OCI-LY3 (cell line): ENCODE measurements around the gene F12.
"Not testable (repeated sequence)": the region's sequence is repeated elsewhere in the genome, so short reads cannot be mapped to it uniquely, and the experiment has no call there.

ENCODE experiments used
- EZH2phosphoT487 ChIP-seq: fragments of 200-600 bp; shearing (Covaris generic); IDR thresholded peaks from 2 replicates; pipeline ENCODE4 v1.6.1; 2018; ENCODE audit warnings: antibody characterized with exemption, mixed run types, low read depth
- TF ChIP-seq, protein P1 (sequence below): fragments of 200-600, 300-600 bp; sonication (generic); IDR thresholded peaks from 2 replicates; pipeline ENCODE4 v1.5.1; 2014; ENCODE audit warnings: antibody characterized with exemption, low read length, low read depth

DNA sequence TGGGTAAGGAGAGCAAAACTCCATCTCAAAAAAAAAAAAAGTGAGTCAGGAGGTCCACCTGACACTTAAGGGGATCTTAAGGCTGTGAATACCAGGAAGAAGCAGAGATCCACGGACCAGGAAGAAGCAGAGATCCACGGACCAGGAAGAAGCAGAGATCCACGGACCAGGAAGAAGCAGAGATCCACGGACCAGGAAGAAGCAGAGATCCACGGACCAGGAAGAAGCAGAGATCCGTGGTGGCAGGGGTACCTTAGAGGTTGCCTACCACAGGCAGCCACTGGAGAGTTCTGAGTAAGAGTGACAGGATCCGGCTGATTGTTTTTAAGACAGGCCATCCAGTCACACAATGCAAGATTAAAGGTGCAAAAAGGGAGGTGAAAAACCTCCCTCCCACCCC lies 11.1 kb upstream of the F12 start:
- TF ChIP-seq, protein P1, sequence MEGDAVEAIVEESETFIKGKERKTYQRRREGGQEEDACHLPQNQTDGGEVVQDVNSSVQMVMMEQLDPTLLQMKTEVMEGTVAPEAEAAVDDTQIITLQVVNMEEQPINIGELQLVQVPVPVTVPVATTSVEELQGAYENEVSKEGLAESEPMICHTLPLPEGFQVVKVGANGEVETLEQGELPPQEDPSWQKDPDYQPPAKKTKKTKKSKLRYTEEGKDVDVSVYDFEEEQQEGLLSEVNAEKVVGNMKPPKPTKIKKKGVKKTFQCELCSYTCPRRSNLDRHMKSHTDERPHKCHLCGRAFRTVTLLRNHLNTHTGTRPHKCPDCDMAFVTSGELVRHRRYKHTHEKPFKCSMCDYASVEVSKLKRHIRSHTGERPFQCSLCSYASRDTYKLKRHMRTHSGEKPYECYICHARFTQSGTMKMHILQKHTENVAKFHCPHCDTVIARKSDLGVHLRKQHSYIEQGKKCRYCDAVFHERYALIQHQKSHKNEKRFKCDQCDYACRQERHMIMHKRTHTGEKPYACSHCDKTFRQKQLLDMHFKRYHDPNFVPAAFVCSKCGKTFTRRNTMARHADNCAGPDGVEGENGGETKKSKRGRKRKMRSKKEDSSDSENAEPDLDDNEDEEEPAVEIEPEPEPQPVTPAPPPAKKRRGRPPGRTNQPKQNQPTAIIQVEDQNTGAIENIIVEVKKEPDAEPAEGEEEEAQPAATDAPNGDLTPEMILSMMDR = not testable (repeated sequence)
- not testable (repeated sequence) for TF ChIP-seq EZH2phosphoT487
